HG02885 (cell line): Measurements from ENCODE around the gene NOP14.
"Not testable (repeated sequence)": the region's sequence is repeated elsewhere in the genome, so short reads cannot be mapped to it uniquely, and the experiment has no call there.

Experiments
- ATAC-seq: cut with Tn5 transposase; IDR thresholded peaks from one replicate; pipeline ENCODE4 v1.9.1; 2021; ENCODE audit warnings: mild to moderate bottlenecking; ENCODE audit not compliant: unreplicated experiment, poor library complexity

Gene NOP14

GRCh38 chr4:2963175-2963965 lies at the start of gene NOP14, which contains the start of gene GRK4:
Gene NOP14, minus strand, starts transcription at chr4:2963406. Its CDS starts 87 bp downstream, at chr4:2963319.
Gene GRK4, plus strand, starts transcription at chr4:2963571. Its CDS starts 500 bp downstream, at chr4:2964071.
- peak; percentile 93 for ATAC-seq

GRCh38 chr4:3011456-3012220 lies 48.4 kb upstream of the NOP14 start:
- ATAC-seq, result no peak

GRCh38 chr4:3010998-3011397 lies 47.8 kb upstream of the NOP14 start:
- ATAC-seq, result no peak

GRCh38 chr4:3010577-3010976 lies 47.4 kb upstream of the NOP14 start:
- no peak for ATAC-seq

- no peak for ATAC-seq
These were observed 46.2 kb upstream of the NOP14 start for GRCh38 chr4:3009422-3009821.

- no peak for ATAC-seq
These were observed 44.5 kb upstream of the NOP14 start for GRCh38 chr4:3007724-3008123.

- no peak for ATAC-seq
These were observed 33.2 kb upstream of the NOP14 start for GRCh38 chr4:2996415-2996814.

- no peak for ATAC-seq
These were observed 32.5 kb upstream of the NOP14 start for GRCh38 chr4:2995546-2996265.

GRCh38 chr4:2994917-2995316 lies 31.7 kb upstream of the NOP14 start:
- no peak for ATAC-seq

GRCh38 chr4:2991243-2991642 lies 28.0 kb upstream of the NOP14 start:
- no peak for ATAC-seq

- not testable (repeated sequence) for ATAC-seq
These were observed 20.5 kb upstream of the NOP14 start for GRCh38 chr4:2983715-2984114.

GRCh38 chr4:2982012-2982411 lies 18.8 kb upstream of the NOP14 start:
- no peak for ATAC-seq

GRCh38 chr4:2981256-2981819 lies 18.1 kb upstream of the NOP14 start:
- no peak for ATAC-seq

GRCh38 chr4:2977211-2978088 lies 14.2 kb upstream of the NOP14 start:
- no peak for ATAC-seq

- no peak for ATAC-seq
These were observed 8.1 kb upstream of the NOP14 start for GRCh38 chr4:2971275-2971674.

- no peak for ATAC-seq
These were observed 5.2 kb upstream of the NOP14 start for GRCh38 chr4:2968381-2968780.

- ATAC-seq, result no peak
These were observed 2.1 kb upstream of the NOP14 start for GRCh38 chr4:2965262-2965661.

GRCh38 chr4:2964706-2965258 lies 1.6 kb upstream of the NOP14 start:
- ATAC-seq, result no peak

- peak; percentile 24 for ATAC-seq
These were observed 813 bp upstream of the NOP14 start for GRCh38 chr4:2963966-2964471.
